ENCODE measurements around the gene CPSF3. TPM values are rescaled to one million over a fixed set of nuclear protein-coding genes. Genes with fewer than 3 reads are reported as not detected.

CPSF3 gene
- total and polyA plus RNA-seq, 2 of the 4 experiments (the other 2 are of a cell fraction) = 29.2 to 64.5 TPM

DNA sequence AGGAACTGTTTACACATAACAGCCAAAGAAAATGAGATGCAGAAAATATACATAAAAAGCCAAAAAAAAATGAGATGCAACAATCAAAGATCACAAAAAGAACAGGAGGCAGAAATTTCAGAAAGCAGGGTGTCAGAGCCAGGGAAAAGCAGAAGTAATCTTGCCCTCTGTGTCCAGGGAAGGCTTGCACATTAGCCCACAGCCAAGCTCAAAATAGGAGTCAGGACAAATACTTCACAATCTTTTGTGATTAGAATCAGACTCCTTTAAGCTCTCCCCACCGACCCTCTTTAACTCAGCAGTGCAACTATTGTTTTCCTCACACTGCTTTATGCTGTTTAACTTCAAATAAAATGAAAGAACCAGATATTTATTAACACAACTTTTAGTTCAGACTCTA, 85.5 kb downstream of the CPSF3 start:
- POLR2A ChIA-PET (ENCODE audit: unreplicated experiment) = no interaction called here
- Histone ChIP-seq H3K4me3 (ENCODE audit: insufficient read depth, low read depth, low read length) (no peak overlapping the region), H2AK5ac (ENCODE audit: low read depth, low read length) (no peak overlapping the region), H4K5ac (ENCODE audit: low read depth, low read length) (no peak overlapping the region), H4K8ac (ENCODE audit: low read depth in 2 of 2, low read length in 2 of 2) (no peak overlapping the region), H3K18ac (ENCODE audit: low read depth, low read length) (no peak overlapping the region), H2BK15ac (ENCODE audit: low read depth, low read length) (no peak overlapping the region), H3K14ac (replicated peaks; ENCODE audit: low read depth, low read length) (no peak overlapping the region), H2BK5ac (ENCODE audit: low read depth, low read length, poor library complexity, severe bottlenecking) (no peak overlapping the region), H4K91ac (ENCODE audit: insufficient read depth, low read depth, low read length) (no peak overlapping the region), H3K4ac (ENCODE audit: low read depth, low read length) (no peak overlapping the region), H2BK120ac (ENCODE audit: low read depth, low read length) (no peak overlapping the region), H2BK20ac (ENCODE audit: low read depth, low read length) (no peak overlapping the region), H3K79me1 (ENCODE audit: low read depth in 1 of 2, low read length in 2 of 2) (peaks cover 11 to 13% of the 10 kb centered on the region in 2 experiments), H2AFZ (replicated peaks; ENCODE audit: low read length, poor library complexity) (no peak overlapping the region), H3K4me1 (ENCODE audit: control insufficient read depth, insufficient read depth, low read length) (no peaks in the 10 kb centered on the region), H3K9ac (ENCODE audit: low read depth, low read length) (no peak overlapping the region; the same call in 1 of the 2 replicates), H3K4me2 (ENCODE audit: low read depth, low read length) (no peak overlapping the region), H3K27ac (ENCODE audit: insufficient read depth, low read length) (no peak overlapping the region), H2AK9ac (replicated peaks; ENCODE audit: low read depth, low read length, poor library complexity) (no peak overlapping the region), H4K20me1 (ENCODE audit: insufficient read depth, low read length) (no peaks in the 10 kb centered on the region), H3K9me3 (ENCODE audit: control insufficient read depth, insufficient read depth, low read length) (no peaks in the 10 kb centered on the region), H3K36me3 (ENCODE audit: control insufficient read depth, insufficient read depth, low read length) (peaks cover 31% of the 10 kb centered on the region), H3K27me3 (ENCODE audit: control insufficient read depth, insufficient read depth, low read length) (no peaks in the 10 kb centered on the region), H3K9me1 (ENCODE audit: insufficient read depth, low read length) (0 out of 2 replicates have a peak, but pooled peaks cover 6% of the 10 kb centered on the region), H3K56ac (ENCODE audit: extremely low read depth, insufficient read depth, low read length) (no peak overlapping the region), H3K23ac (ENCODE audit: low read depth, low read length) (no peak overlapping the region)
- DNase-seq (no peak), ATAC-seq (ENCODE audit: low read depth) (peak; percentile 42)
- TF ChIP-seq SMC3 (IDR thresholded peaks at IDR 0.05; ENCODE audit: low read depth, low read length) (no peak), BHLHE40 (IDR thresholded peaks at IDR 0.05; ENCODE audit: low read depth, low read length) (no peak), RFX5 (IDR thresholded peaks at IDR 0.05; ENCODE audit: low read depth, low read length) (no peak), MAFK (IDR thresholded peaks at IDR 0.05; ENCODE audit: low read depth, low read length) (no peak), MAZ (IDR thresholded peaks at IDR 0.05; ENCODE audit: borderline replicate concordance, low read depth, low read length) (no peak), MXI1 (IDR thresholded peaks at IDR 0.05; ENCODE audit: borderline replicate concordance, low read depth, low read length) (no peak), POLR2A (IDR thresholded peaks at IDR 0.05; ENCODE audit: low read depth, low read length) (no peak), FOS (IDR thresholded peaks at IDR 0.05; ENCODE audit: low read depth, low read length) (no peak), RAD21 (IDR thresholded peaks at IDR 0.05; ENCODE audit: low read length) (no peak), RCOR1 (IDR thresholded peaks at IDR 0.05; ENCODE audit: insufficient replicate concordance, low read length) (no peak), CHD1 (IDR thresholded peaks at IDR 0.05; ENCODE audit: low read depth, low read length) (no peak), NFE2L2 (IDR thresholded peaks at IDR 0.05; ENCODE audit: low read depth, low read length) (no peak), CEBPB (IDR thresholded peaks at IDR 0.05; ENCODE audit: low read depth, low read length) (no peak)
- TF ChIP-seq, protein P1, sequence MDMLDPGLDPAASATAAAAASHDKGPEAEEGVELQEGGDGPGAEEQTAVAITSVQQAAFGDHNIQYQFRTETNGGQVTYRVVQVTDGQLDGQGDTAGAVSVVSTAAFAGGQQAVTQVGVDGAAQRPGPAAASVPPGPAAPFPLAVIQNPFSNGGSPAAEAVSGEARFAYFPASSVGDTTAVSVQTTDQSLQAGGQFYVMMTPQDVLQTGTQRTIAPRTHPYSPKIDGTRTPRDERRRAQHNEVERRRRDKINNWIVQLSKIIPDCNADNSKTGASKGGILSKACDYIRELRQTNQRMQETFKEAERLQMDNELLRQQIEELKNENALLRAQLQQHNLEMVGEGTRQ (IDR thresholded peaks at IDR 0.05; ENCODE audit: low read depth, low read length) = no peak
- TF ChIP-seq, protein P2, sequence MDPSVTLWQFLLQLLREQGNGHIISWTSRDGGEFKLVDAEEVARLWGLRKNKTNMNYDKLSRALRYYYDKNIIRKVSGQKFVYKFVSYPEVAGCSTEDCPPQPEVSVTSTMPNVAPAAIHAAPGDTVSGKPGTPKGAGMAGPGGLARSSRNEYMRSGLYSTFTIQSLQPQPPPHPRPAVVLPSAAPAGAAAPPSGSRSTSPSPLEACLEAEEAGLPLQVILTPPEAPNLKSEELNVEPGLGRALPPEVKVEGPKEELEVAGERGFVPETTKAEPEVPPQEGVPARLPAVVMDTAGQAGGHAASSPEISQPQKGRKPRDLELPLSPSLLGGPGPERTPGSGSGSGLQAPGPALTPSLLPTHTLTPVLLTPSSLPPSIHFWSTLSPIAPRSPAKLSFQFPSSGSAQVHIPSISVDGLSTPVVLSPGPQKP (IDR thresholded peaks at IDR 0.05; ENCODE audit: borderline replicate concordance, low read depth, low read length) = no peak
- TF ChIP-seq, protein P3, sequence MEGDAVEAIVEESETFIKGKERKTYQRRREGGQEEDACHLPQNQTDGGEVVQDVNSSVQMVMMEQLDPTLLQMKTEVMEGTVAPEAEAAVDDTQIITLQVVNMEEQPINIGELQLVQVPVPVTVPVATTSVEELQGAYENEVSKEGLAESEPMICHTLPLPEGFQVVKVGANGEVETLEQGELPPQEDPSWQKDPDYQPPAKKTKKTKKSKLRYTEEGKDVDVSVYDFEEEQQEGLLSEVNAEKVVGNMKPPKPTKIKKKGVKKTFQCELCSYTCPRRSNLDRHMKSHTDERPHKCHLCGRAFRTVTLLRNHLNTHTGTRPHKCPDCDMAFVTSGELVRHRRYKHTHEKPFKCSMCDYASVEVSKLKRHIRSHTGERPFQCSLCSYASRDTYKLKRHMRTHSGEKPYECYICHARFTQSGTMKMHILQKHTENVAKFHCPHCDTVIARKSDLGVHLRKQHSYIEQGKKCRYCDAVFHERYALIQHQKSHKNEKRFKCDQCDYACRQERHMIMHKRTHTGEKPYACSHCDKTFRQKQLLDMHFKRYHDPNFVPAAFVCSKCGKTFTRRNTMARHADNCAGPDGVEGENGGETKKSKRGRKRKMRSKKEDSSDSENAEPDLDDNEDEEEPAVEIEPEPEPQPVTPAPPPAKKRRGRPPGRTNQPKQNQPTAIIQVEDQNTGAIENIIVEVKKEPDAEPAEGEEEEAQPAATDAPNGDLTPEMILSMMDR (conservative IDR thresholded peaks at IDR 0.05; ENCODE audit: low read depth, low read length) = no peak
- in situ Hi-C loops (cut with MboI; ENCODE audit: low sequenced_read_pairs) (no loop called here), dilution Hi-C loops (cut with HindIII; ENCODE audit: low sequenced_read_pairs, unreplicated experiment) (no loop called here), intact Hi-C loops (cut with micrococcal nuclease) (loop anchor here (5.0 kb wide), 1 partner anchor 33 kb away; no protein-coding TSS in a partner anchor)
- no TSS peak for BruUV-seq (replicated peaks)
- CTCF ChIA-PET = no interaction called here
- 20% methylated on average over 1 of the region's 1 CpG; no CpG with 5 or more reads in 1 of the 2 experiments for WGBS, 2 experiments (ENCODE audit: extremely low coverage in 2 of 2, insufficient read length in 1 of 2)

Measured in IMR-90 (cell line).